HG02588 (cell line): ENCODE data around the gene DNAH6.

ENCODE experiments used
- ATAC-seq: cut with Tn5 transposase; IDR thresholded peaks from one replicate; pipeline ENCODE4 v1.9.1; 2021; ENCODE audit warnings: mild to moderate bottlenecking, moderate library complexity; ENCODE audit not compliant: unreplicated experiment

Gene DNAH6

DNA sequence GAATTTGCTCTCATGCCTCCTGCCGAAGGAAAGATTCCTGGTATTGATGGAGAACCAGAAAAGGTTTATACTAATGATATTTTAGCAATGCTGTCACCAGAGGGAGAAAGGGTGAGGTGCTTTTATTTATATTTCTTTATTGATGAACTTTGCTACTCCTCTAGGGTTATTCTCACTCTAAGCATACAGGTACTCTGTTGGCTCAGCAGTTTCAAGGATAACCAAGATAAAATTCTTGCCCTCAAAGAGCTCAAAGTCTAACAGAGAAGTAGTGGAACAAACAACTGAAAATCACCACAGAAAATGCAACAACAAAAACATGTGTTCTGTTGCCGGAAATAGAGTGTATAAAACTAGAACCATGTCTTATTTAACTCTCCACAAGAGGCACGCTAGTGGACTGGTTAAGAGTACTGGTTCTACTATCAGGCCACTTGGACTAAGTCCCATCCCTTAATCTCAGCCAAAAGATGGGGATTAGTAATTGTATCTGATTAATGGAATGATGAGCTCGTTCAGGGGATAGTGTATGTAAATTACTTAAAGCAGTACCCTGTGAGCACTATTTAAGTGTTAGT is 103.6 kb downstream of the DNAH6 start:
- ATAC-seq, result no peak

DNA sequence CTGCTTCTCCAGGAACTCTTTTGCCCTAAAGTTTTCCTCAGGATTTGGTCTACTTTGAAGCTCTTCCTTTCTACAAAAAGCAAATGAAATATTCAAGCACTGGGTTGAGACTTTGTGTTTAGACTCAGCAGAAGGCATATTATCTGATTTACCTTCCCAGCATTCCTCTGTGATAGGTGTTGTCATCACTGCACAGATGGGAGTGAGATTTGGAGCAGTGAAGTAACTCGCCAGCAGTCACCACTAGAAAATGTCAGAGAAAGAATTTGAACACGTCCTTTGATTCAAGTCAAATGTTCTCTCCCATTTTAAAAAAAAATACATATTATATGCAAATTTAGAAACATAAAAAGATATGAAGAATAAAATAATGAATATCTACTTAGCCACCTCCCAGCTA is 112.2 kb downstream of the DNAH6 start:
- no peak for ATAC-seq

GRCh38 chr2:84629550-84629949 is 113.3 kb downstream of the DNAH6 start:
- no peak for ATAC-seq

- ATAC-seq, result no peak
Observed at GRCh38 chr2:84631047-84631446, 114.7 kb downstream of the DNAH6 start.

GRCh38 chr2:84631985-84632384 is 115.7 kb downstream of the DNAH6 start:
- ATAC-seq, result no peak

DNA sequence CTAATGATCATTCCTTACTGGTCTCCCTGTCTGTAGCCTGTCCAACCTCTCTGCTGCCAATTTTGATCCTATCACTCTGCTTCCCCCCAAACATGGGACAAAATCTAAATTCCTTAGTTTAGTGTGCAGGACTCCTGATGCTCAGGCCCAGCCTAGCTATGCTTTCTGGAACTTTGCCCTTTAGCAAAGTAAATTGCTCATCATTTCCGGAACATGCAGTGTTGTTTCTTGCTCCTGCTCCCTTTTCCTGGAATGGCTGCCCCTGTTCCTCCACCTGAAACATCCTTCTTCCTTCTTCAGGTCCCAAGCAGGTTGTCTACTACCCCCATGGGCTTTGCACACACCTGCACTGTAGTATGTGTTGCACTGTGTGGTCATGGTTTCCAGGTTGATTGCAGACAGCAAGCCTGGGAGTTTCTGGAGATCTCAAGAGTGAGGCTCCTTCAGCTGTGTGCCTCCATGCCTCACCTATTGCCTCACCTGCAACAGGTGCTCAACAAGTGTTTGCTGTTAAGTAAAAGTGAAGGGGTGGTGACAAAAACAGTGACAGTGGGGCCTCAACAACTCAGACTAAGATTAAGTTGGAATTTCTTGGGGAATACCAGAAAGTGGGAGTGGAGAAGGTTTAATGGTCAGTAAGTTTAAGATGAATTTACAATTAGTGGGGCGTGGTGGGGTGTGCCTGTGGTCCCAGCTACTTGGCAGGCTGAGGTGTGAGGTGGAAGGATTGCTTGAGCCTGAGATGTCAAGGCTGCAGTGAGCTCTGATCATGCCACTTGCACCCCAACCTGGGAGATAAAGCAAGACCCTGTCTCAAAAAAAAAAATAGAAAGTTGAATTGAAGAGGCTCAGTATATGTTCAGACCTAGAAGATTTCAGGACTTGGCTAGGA is 120.0 kb downstream of the DNAH6 start:
- no peak for ATAC-seq

GRCh38 chr2:84639751-84640150 is 123.5 kb downstream of the DNAH6 start:
- ATAC-seq, result no peak

- ATAC-seq, result no peak
Observed at GRCh38 chr2:84640411-84640810, 124.1 kb downstream of the DNAH6 start.

GRCh38 chr2:84641021-84641420 is 124.7 kb downstream of the DNAH6 start:
- ATAC-seq, result no peak

DNA sequence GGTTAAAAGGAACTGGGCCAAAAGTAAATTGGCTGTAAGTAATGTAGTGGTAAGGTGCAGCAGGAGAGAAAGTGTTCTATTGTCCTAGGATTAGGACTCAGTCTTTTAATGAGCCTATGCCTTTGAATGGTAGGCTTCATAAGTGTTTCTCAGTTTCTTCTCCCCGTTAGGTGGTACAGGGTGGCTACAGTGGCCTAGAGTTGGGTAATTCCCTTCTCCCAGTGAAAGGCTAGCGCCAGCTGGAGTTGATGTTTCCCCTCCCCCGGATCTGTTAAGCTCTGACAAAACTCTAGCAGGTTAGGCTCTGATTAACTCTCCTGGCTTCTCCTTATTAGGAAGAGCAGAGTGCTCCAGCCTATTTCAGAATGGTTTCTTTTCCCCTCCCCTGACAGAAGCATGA is 127.7 kb downstream of the DNAH6 start:
- no peak for ATAC-seq

DNA sequence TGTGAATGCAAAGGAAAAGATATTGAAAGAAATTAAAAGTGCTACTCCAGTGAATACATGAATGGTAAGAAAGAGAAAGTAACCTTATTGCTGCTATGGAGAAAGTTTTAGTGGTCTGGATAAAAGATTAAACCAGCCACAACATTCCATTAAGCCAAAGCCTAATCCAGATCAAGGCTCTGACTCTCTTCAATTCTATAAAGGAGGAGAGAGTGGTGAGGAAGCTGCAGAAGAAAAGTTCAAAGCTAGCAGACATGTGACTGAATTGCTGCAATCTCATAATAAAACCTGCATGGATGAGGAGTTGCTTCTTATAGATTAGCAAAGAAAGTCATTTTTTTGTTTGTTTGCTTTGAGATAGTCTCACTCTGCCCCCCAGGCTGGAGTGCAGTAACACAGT is 130.2 kb downstream of the DNAH6 start:
- no peak for ATAC-seq

- ATAC-seq, result no peak
Observed at GRCh38 chr2:84647267-84647666, 131.0 kb downstream of the DNAH6 start.

GRCh38 chr2:84649058-84649457 is 132.8 kb downstream of the DNAH6 start:
- ATAC-seq, result no peak

DNA sequence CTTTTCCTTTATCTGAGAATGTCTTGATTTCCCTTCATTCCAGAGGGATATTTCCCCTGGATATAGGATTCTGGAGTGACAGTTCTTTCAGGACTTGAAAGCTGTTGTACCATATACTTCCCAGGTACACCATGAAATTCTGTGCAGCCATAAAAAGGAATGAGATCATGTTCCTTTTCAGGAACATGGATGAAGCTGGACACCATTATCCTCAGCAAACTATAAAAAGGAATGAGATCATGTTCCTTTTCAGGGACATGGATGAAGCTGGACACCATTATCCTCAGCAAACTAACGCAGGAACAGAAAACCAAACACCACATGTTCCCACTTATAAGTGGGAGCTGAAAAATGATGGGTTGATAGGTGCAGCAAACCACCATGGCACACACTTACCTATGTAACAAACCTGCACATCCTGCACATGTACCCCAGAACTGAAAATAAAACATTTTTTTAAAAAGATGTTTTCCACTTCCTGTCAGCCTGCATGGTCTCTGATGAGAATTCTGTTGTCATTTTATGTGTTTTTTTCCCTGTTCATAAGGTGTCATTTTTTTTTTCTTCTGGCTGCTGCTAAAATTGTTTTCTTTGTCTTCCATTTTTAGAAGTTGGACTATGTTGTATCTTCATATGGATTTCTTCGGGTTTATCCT is 133.3 kb downstream of the DNAH6 start:
- ATAC-seq, result no peak

DNA sequence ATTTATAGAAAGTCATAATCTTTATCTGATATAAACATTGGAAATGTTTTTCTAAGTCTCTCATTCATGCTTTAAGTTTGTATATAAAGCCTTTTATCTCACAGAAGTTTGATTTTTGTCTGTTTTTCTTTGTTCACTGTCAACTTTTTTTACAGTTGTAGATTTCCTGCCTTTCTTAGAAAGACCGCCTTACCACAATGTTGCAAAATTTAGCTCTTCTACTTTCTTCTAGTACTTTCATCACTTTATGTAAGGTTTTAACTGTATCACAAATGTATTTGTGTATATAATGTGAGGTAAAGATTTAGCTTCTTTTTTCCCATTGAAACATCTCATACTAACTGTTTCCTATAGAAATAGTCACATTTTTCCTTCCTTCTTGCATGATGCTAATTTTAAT is 136.1 kb downstream of the DNAH6 start:
- ATAC-seq, result no peak

- no peak for ATAC-seq
Observed at GRCh38 chr2:84653302-84653701, 137.0 kb downstream of the DNAH6 start.

DNA sequence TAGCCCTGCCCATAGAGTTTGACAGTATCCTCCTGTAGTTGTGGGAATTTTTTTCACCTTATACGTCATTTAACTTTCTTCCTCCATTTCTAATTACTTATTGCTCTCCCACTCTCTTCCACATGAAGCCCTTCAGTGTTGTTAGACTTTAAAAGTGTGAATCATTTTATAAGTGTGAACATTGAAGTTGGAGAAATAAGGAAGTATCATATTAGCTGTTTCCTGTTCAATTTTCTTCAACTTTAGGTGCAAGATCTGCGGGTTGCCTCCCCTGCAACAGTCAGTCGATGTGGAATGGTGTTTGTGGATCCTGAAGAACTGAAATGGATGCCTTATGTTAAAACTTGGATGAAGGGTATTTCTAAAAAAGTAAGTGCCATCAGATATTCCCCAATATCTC is 138.1 kb downstream of the DNAH6 start:
- ATAC-seq, result no peak

DNA sequence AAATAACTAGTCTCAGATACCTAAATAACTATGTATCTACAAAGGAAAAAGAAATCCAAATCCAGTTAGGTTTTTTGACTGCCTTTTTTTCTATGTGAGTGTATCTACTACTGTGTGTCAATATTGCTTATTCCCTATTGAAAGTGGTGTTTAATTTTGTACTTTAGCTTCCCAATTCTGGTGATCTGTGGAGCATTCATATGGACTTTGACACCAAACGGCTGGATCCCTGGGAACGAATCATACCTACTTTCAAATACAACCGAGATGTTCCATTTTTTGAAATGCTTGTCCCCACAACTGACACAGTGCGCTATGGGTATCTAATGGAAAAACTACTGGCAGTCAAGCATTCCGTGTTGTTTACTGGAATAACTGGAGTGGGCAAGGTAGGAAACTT is 152.8 kb downstream of the DNAH6 start:
- no peak for ATAC-seq

DNA sequence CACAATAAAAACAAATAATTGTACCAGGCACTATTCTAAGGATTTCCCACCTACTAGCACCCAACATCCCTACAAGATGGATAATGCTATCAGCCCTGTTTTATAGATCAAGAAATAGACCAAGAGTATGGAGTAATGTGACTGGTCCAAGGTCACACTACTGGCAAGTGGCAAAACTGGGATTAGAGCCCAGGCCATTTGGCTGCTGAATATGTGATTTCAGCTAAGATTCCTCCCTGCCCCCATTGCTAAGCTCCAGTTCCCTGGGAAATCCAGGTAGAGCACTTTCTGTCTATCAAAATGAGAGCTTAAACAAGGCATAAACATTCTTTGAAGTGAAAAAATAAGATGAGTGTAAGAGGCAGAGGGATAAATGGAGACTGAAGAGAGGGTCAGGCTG is 157.8 kb downstream of the DNAH6 start:
- no peak for ATAC-seq

DNA sequence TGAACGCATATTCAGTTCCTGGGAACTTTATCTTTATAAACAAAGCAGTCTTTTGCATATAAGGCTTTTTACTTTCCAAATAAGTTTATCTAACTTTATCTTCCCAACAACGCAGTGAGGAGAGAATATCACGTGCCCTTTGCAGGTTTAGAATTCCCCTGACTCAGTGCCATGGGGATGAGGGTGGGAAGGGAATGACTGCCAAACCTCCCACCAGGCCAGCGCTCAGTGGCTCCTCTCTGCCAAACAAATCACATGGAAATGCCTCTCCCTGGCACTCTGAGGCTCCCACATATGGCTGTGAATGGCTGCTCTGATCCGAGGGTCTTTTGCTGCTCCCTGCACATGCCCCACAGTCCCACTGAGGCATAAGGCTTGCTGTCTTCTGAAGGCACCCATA is 158.3 kb downstream of the DNAH6 start:
- ATAC-seq, result no peak

GRCh38 chr2:84676295-84676694 is 160.0 kb downstream of the DNAH6 start:
- ATAC-seq, result no peak

DNA sequence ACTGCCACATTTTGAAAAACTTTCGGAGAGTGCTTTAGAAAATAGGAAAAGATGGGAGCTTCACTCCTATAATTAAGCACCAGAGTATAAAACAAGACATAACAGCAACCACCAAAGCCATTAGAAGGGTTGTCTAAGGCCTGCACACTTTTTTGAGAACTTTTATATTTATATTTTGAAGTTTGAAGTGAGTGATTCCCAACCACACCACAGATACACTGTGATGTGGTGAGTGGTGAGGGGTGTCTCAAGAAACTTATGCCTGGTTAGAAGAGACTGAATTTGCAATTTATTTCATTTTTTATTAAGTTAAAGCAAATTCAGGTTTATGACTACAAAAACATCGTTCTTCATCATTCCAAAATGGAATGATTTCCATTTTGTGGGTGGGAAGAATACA is 161.9 kb downstream of the DNAH6 start:
- ATAC-seq, result no peak
